ENCODE measurements around the gene HOXB9. TPM values are rescaled to one million over a fixed set of nuclear protein-coding genes. Genes with fewer than 3 reads are reported as not detected.

HOXB9 gene
- total and polyA plus RNA-seq, 12 donors: 0.11 to 2.7 (median 0.68) TPM; not detected in 2

GRCh38 chr17:48630925-48631692 is 5.0 kb upstream of the HOXB9 start:
- intact Hi-C loops (cut with DNase I): no loop called here

GRCh38 chr17:48630009-48630924 is 4.1 kb upstream of the HOXB9 start:
- WGBS, 4 donors: 45 to 51% (median 49%) methylated on average over 15 of the region's 15 CpGs

More at GRCh38 chr17:48630925-48631692, 5.0 kb upstream of the HOXB9 start:
- WGBS, 4 donors: 40 to 43% (median 42%) methylated on average over 13 to 15 of the region's 15 CpGs
- Histone ChIP-seq H3K4me1 (replicated peaks in 1 of 2) (peaks cover 5 to 7% of the 10 kb centered on the region in 2 donors), H3K27me3 (peaks cover 99% of the 10 kb centered on the region), H3K9me3 (replicated peaks in 1 of 3) (no peaks in the 10 kb centered on the region), H3K27ac (no peak overlapping the region), H3K4me3 (no peak overlapping the region), H3K36me3 (replicated peaks in 1 of 2) (no peaks in the 10 kb centered on the region)
- TF ChIP-seq POLR2A (IDR thresholded peaks at IDR 0.05) (no peak), CTCF (IDR thresholded peaks at IDR 0.05) (no peak)
- no peak for DNase-seq

GRCh38 chr17:48629411-48629759 is 3.2 kb upstream of the HOXB9 start:
- H3K4me3 ChIP-seq: no peak overlapping the region
- TF ChIP-seq CTCF (IDR thresholded peaks at IDR 0.05) (no peak), POLR2A (IDR thresholded peaks at IDR 0.05) (no peak)
- no peaks in the 10 kb centered on the region for H3K9me3 ChIP-seq (replicated peaks in 1 of 3)
- intact Hi-C loops (cut with DNase I): loop anchor here in 1 of 2 donors (10.0 kb wide), 1 partner anchor 475 kb away; no protein-coding TSS in a partner anchor
- no peaks in the 10 kb centered on the region for H3K36me3 ChIP-seq (replicated peaks in 1 of 2)
- no peak overlapping the region for H3K27ac ChIP-seq
- peaks cover 19 to 22% of the 10 kb centered on the region in 2 donors for H3K4me1 ChIP-seq (replicated peaks in 1 of 2)
- 36 to 46% (median 43%) methylated on average over 5 of the region's 5 CpGs for WGBS, 4 donors
- no peak for DNase-seq
- peaks cover 99% of the 10 kb centered on the region for H3K27me3 ChIP-seq

More at GRCh38 chr17:48630009-48630924, 4.1 kb upstream of the HOXB9 start:
- Histone ChIP-seq H3K4me3 (no peak overlapping the region), H3K36me3 (replicated peaks in 1 of 2) (no peaks in the 10 kb centered on the region), H3K27me3 (peaks cover 99% of the 10 kb centered on the region), H3K9me3 (replicated peaks in 1 of 3) (no peaks in the 10 kb centered on the region), H3K27ac (no peak overlapping the region), H3K4me1 (replicated peaks in 1 of 2) (peaks cover 13 to 16% of the 10 kb centered on the region in 2 donors)
- no peak for DNase-seq
- TF ChIP-seq CTCF (IDR thresholded peaks at IDR 0.05) (no peak), POLR2A (IDR thresholded peaks at IDR 0.05) (no peak)
- intact Hi-C loops (cut with DNase I): no loop called here
